Hepatocyte (in vitro differentiated cells): ENCODE results near the gene SNRNP25. TPM values are rescaled to one million over a fixed set of nuclear protein-coding genes. Genes with fewer than 3 reads are reported as not detected.
"Not testable (repeated sequence)": the region's sequence is repeated elsewhere in the genome, so short reads cannot be mapped to it uniquely, and the experiment has no call there.

Source experiments
- DNase-seq: peaks from one replicate; pipeline ENCODE4 v3.0.0-alpha.2; 2016; ENCODE audit warnings: low spot score
- H2AFZ ChIP-seq: fragments of 200-600 bp; sonication (generic); 2 replicates; pipeline ENCODE4 v1.6.0; 2016; ENCODE audit warnings: antibody characterized with exemption, mild to moderate bottlenecking
- H3K27ac ChIP-seq: fragments of 200-600 bp; sonication (generic); 2 replicates; pipeline ENCODE4 v1.5.1; 2016; ENCODE audit warnings: mild to moderate bottlenecking
- H3K27me3 ChIP-seq: fragments of 200-600 bp; sonication (generic); 2 replicates; pipeline ENCODE4 v1.6.1; 2016
- H3K36me3 ChIP-seq: fragments of 200-600 bp; sonication (generic); replicated peaks from 2 replicates; pipeline ENCODE4 v1.5.1; 2016; ENCODE audit warnings: low read depth; ENCODE audit not compliant: insufficient read depth
- H3K4me1 ChIP-seq: fragments of 200-600 bp; sonication (generic); 2 replicates; pipeline ENCODE4 v1.5.1; 2016; ENCODE audit warnings: mild to moderate bottlenecking, moderate library complexity; ENCODE audit not compliant: insufficient read depth
- H3K4me2 ChIP-seq: fragments of 200-600 bp; sonication (generic); 2 replicates; pipeline ENCODE4 v1.6.0; 2016
- H3K4me3 ChIP-seq: fragments of 200-600 bp; sonication (generic); 2 replicates; pipeline ENCODE4 v1.5.1; 2016; ENCODE audit warnings: mild to moderate bottlenecking
- H3K79me2 ChIP-seq: fragments of 200-600 bp; sonication (generic); 2 replicates; pipeline ENCODE4 v1.6.0; 2017; ENCODE audit warnings: mild to moderate bottlenecking
- H3K9me2 ChIP-seq: fragments of 200-600 bp; sonication (generic); replicated peaks from 2 replicates; pipeline ENCODE4 v1.6.0; 2017; ENCODE audit warnings: mild to moderate bottlenecking; ENCODE audit not compliant: insufficient read depth
- H3K9me3 ChIP-seq: fragments of 200-600 bp; sonication (generic); 2 replicates; pipeline ENCODE4 v1.5.1; 2016; ENCODE audit warnings: low read depth, mild to moderate bottlenecking
- H4K20me1 ChIP-seq: fragments of 200-600 bp; sonication (generic); 2 replicates; pipeline ENCODE4 v1.6.0; 2016; ENCODE audit warnings: mild to moderate bottlenecking; ENCODE audit not compliant: insufficient read depth, poor library complexity, severe bottlenecking
- CTCF ChIP-seq: fragments of 200-600 bp; sonication (generic); IDR thresholded peaks from 2 replicates; pipeline ENCODE4 v1.5.1; 2016; ENCODE audit warnings: antibody characterized with exemption, mild to moderate bottlenecking; ENCODE audit not compliant: poor library complexity
- EZH2 ChIP-seq: fragments of 200-600 bp; sonication (generic); IDR thresholded peaks from 2 replicates; pipeline ENCODE4 v1.6.1; 2016; ENCODE audit warnings: antibody characterized with exemption, mild to moderate bottlenecking, borderline replicate concordance
- EZH2phosphoT487 ChIP-seq: fragments of 200-600 bp; sonication (generic); IDR thresholded peaks from one replicate; pipeline ENCODE4 v1.6.1; 2018; ENCODE audit warnings: antibody characterized with exemption, mild to moderate bottlenecking, low read depth, moderate library complexity; ENCODE audit not compliant: unreplicated experiment, severe bottlenecking
- WGBS: methylation state at CpG from one replicate; pipeline ENCODE4 v1.1.6; 2016; ENCODE audit warnings: low lambda C conversion rate; ENCODE audit errors: missing lambda C conversion rate; 5-methylcytosine and 5-hydroxymethylcytosine counted together
- polyA plus RNA-seq: library from polyadenylated mRNA; unstranded; fragments of >200 nt; fragmentation: Nextera tagmentation; extraction: Ambion mirVana; gene quantifications from 2 replicates; pipeline ENCODE4 v1.2.1, GENCODE V29; 2016
- total RNA-seq: library from RNA; depleted of rRNA; stranded (reverse); fragments of >200 nt; gene quantifications from 2 replicates; pipeline ENCODE4 v1.2.3, GENCODE V29; 2014

SNRNP25 gene
- total and polyA plus RNA-seq, 2 experiments from 2014 or later: 18.3 to 35.3 TPM

GRCh38 chr16:25926-26348 lies 27.7 kb upstream of the SNRNP25 start:
- not testable (repeated sequence) for H3K9me2 ChIP-seq, H3K36me3 ChIP-seq, H3K9me3 ChIP-seq, H3K27me3 ChIP-seq, DNase-seq, H3K4me1 ChIP-seq, H2AFZ ChIP-seq, H3K4me3 ChIP-seq, H4K20me1 ChIP-seq, H3K4me2 ChIP-seq, H3K27ac ChIP-seq, H3K79me2 ChIP-seq
- 69% methylated on average over 2 of the region's 5 CpGs for WGBS

- H3K4me2 ChIP-seq, H3K79me2 ChIP-seq, H3K4me1 ChIP-seq, H3K27me3 ChIP-seq, H2AFZ ChIP-seq, H3K36me3 ChIP-seq, H3K9me2 ChIP-seq, DNase-seq, H3K4me3 ChIP-seq, H3K9me3 ChIP-seq, H4K20me1 ChIP-seq, H3K27ac ChIP-seq: not testable (repeated sequence)
- no CpG with 5 or more reads among the region's 7 CpGs for WGBS
These were observed 23.0 kb upstream of the SNRNP25 start for GRCh38 chr16:30627-31026.

DNA sequence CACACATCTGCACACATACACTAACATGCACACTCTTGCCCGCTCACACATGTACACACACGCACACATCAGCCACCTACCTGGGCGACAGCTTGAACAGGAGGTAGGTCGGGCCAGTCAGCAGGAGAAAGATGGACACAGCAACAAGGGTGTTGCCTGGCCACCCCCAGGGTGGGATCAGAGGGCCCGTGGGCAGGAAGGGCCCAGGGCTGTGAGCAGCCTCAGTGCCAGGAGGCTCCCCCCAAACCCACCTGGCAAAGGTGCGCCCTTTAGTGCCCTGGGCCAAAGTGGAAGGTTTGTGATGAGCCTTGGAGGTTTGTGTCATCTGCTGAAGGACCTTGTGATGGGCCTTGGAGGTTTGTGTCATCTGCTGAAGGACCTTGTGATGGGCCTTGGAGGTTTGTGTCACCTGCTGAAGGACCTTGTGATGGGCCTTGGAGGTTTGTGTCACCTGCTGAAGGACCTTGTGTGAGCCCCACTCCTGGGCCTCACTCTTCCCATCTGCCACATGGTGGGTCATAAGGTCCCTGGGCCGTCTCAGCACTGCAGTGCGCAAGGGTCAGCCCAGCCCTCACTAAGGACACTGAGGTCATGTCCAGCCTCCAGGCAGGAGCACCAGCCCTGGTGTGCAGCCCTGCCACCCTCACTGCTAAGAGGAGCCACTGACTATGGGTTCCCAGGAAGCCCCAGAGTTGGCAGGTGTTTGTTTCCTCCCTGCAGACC lies 20.3 kb upstream of the SNRNP25 start:
- not testable (repeated sequence) for H3K36me3 ChIP-seq, H2AFZ ChIP-seq, H3K4me2 ChIP-seq, DNase-seq, H3K79me2 ChIP-seq, H3K4me3 ChIP-seq, H3K4me1 ChIP-seq, H3K9me3 ChIP-seq, H3K27ac ChIP-seq, H3K9me2 ChIP-seq, H4K20me1 ChIP-seq, H3K27me3 ChIP-seq
- WGBS: 90% methylated on average over 5 of the region's 8 CpGs

DNA sequence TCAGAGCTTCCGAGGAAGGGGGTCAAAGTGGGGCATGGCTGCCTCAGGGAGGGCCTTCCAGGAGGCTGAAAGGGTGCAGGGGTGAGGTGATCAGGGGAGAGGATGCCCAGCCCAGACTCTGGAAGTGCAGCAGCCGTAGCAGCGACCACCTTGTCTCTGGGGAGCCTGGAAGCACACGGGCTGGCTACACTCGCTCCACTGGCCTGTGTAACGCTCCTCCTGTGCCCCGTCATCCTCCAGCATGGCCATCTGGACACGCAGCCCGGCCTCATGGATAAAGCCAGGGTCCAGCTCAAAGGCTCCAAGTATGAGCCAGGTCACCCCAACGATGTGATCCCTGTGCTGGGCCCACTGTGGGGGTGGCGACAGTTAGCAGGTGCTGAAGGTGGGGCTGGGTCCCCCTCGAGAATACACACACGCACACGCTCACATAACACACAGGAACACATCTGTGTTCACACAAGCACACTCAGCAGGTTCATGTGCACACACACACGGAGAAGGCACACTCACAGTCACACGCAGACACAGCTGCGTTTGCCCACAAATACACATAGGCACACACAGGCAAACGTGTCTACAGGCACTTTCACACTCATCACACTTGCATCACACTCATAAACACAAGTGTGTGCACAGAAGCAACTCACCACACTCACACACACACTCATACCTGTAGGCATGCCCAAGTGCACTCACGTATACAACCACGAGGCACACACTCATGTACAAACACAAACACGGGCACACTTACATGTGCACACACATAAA lies 19.6 kb upstream of the SNRNP25 start:
- no peak for DNase-seq
- Histone ChIP-seq H3K36me3 (no peaks in the 10 kb centered on the region), H2AFZ (no peak overlapping the region), H3K27me3 (no peaks in the 10 kb centered on the region), H3K4me2 (no peak overlapping the region), H3K9me2 (no peaks in the 10 kb centered on the region), H3K4me3 (no peak overlapping the region), H3K4me1 (no peaks in the 10 kb centered on the region), H3K9me3 (no peaks in the 10 kb centered on the region), H4K20me1 (no peaks in the 10 kb centered on the region), H3K79me2 (no peaks in the 10 kb centered on the region), H3K27ac (no peak overlapping the region)
- whole genome bisulfite sequencing: 88% methylated on average over 21 of the region's 21 CpGs
- TF ChIP-seq CTCF (no peak), EZH2 (no peak), EZH2phosphoT487 (no peak)

DNA sequence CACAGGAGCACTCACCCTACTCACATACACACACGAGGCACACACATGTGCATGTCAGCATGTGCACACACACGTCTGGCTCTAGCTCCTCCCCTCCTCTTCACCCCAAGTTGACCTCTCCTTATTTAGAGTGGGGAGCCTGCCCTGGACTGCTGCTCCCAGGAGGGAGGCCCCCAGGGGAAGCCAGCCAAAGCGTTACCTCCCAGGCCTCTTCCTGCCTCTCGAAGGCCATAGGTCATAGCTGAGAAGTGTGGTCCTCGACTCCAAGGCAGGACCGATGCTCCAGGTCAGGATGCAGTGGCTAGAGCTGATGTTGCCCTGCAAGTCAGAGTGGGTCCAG lies 19.0 kb upstream of the SNRNP25 start:
- 71% methylated on average over 6 of the region's 6 CpGs for WGBS
- no peak overlapping the region for H3K27ac ChIP-seq

More for the DNA sequence above, 19.0 kb upstream of the SNRNP25 start:
- Histone ChIP-seq H3K4me2 (no peak overlapping the region), H3K9me2 (no peaks in the 10 kb centered on the region), H3K79me2 (no peaks in the 10 kb centered on the region), H3K4me1 (no peaks in the 10 kb centered on the region), H4K20me1 (no peaks in the 10 kb centered on the region), H3K27me3 (no peaks in the 10 kb centered on the region), H3K4me3 (no peak overlapping the region), H3K36me3 (no peaks in the 10 kb centered on the region), H2AFZ (no peak overlapping the region), H3K9me3 (no peaks in the 10 kb centered on the region)
- TF ChIP-seq EZH2: no peak
- TF ChIP-seq CTCF: no peak
- no peak for TF ChIP-seq EZH2phosphoT487
- DNase-seq: no peak
